ENCODE results near the gene TSPOAP1. TPM values are rescaled to one million over a fixed set of nuclear protein-coding genes. Genes with fewer than 3 reads are reported as not detected.
A peak's percentile ranks its signal among the peaks of the same experiment; 100 is the strongest.

The TSPOAP1 gene
- total and polyA plus RNA-seq, 2 of the 13 experiments (the other 11 are each of a cell fraction or from before 2014, with no cell fraction given): not detected

GRCh38 chr17:58364270-58364942, 35.8 kb upstream of the TSPOAP1 start (continued):
- TF ChIP-seq, protein P1, sequence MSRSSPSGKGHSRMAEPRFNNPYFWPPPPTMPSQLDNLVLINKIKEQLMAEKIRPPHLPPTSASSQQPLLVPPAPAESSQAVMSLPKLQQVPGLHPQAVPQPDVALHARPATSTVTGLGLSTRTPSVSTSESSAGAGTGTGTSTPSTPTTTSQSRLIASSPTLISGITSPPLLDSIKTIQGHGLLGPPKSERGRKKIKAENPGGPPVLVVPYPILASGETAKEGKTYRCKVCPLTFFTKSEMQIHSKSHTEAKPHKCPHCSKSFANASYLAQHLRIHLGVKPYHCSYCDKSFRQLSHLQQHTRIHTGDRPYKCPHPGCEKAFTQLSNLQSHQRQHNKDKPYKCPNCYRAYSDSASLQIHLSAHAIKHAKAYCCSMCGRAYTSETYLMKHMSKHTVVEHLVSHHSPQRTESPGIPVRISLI (CRISPR knock-in tag; IDR thresholded peaks at IDR 0.05; ENCODE audit: borderline replicate concordance): peak; percentile 8; the same call in 1 of the 2 replicates
- TF ChIP-seq ZNF564 (CRISPR knock-in tag; IDR thresholded peaks at IDR 0.05) (peak; percentile 92), ARID3A (IDR thresholded peaks at IDR 0.05; ENCODE audit: low read depth, low read length) (no peak), SOX6 (IDR thresholded peaks at IDR 0.05) (no peak), SOX6 (CRISPR knock-in tag; IDR thresholded peaks at IDR 0.05) (peak; percentile 94), ZSCAN30 (CRISPR knock-in tag; IDR thresholded peaks at IDR 0.05) (no peak), ZNF121 (CRISPR knock-in tag; IDR thresholded peaks at IDR 0.05) (no peak), NCOA5 (CRISPR knock-in tag; IDR thresholded peaks at IDR 0.05) (no peak), ZNF879 (CRISPR knock-in tag; IDR thresholded peaks at IDR 0.05) (no peak), ZNF766 (CRISPR knock-in tag; IDR thresholded peaks at IDR 0.05; ENCODE audit: borderline replicate concordance) (no peak), MTA1 (CRISPR knock-in tag; IDR thresholded peaks at IDR 0.05; ENCODE audit: borderline replicate concordance) (peak; percentile 92), ZFP36L1 (CRISPR knock-in tag; IDR thresholded peaks at IDR 0.05) (no peak), MBNL3 (CRISPR knock-in tag; conservative IDR thresholded peaks at IDR 0.05) (no peak), HOXA5 (CRISPR knock-in tag; IDR thresholded peaks at IDR 0.05) (peak; percentile 49; the same call in 1 of the 2 replicates), ARID4A (CRISPR knock-in tag; IDR thresholded peaks at IDR 0.05; ENCODE audit: borderline replicate concordance) (peak; percentile 57; the same call in 1 of the 2 replicates), CSRNP1 (CRISPR knock-in tag; IDR thresholded peaks at IDR 0.05) (peak; percentile 93), ELF4 (CRISPR knock-in tag; IDR thresholded peaks at IDR 0.05; ENCODE audit: borderline replicate concordance) (no peak), NR3C1 (CRISPR knock-in tag; IDR thresholded peaks at IDR 0.05) (no peak)
- TF ChIP-seq, protein P2, sequence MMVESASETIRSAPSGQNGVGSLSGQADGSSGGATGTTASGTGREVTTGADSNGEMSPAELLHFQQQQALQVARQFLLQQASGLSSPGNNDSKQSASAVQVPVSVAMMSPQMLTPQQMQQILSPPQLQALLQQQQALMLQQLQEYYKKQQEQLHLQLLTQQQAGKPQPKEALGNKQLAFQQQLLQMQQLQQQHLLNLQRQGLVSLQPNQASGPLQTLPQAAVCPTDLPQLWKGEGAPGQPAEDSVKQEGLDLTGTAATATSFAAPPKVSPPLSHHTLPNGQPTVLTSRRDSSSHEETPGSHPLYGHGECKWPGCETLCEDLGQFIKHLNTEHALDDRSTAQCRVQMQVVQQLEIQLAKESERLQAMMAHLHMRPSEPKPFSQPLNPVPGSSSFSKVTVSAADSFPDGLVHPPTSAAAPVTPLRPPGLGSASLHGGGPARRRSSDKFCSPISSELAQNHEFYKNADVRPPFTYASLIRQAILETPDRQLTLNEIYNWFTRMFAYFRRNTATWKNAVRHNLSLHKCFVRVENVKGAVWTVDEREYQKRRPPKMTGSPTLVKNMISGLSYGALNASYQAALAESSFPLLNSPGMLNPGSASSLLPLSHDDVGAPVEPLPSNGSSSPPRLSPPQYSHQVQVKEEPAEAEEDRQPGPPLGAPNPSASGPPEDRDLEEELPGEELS (CRISPR knock-in tag; IDR thresholded peaks at IDR 0.05): peak; percentile 93

Data from HepG2 (cell line).